Measurements from ENCODE around the gene ZDHHC14.

Gene ZDHHC14

GRCh38 chr6:157629220-157629619 is 248.2 kb downstream of the ZDHHC14 start:
- no peak overlapping the region for H3K27ac ChIP-seq (ENCODE audit: low read depth, low read length)
- no peaks in the 10 kb centered on the region for H3K27me3 ChIP-seq (ENCODE audit: insufficient read depth, low read length)
- no peak overlapping the region for H3K4me3 ChIP-seq (ENCODE audit: low read depth, low read length)
- H3K79me2 ChIP-seq (ENCODE audit: control insufficient read depth, insufficient read depth, low read length, unreplicated experiment) = no peaks in the 10 kb centered on the region
- H2AFZ ChIP-seq (ENCODE audit: low read length, unreplicated experiment) = no peak overlapping the region
- no peaks in the 10 kb centered on the region for H3K36me3 ChIP-seq (ENCODE audit: insufficient read depth, low read length)
- H3K4me1 ChIP-seq (ENCODE audit: control insufficient read depth, insufficient read depth, low read length, unreplicated experiment) = peaks cover 8% of the 10 kb centered on the region

- Histone ChIP-seq H2AFZ (ENCODE audit: low read length, unreplicated experiment) (no peak overlapping the region), H3K27ac (ENCODE audit: low read depth, low read length) (no peak overlapping the region), H3K27me3 (ENCODE audit: insufficient read depth, low read length) (no peaks in the 10 kb centered on the region), H3K4me3 (ENCODE audit: low read depth, low read length) (no peak overlapping the region), H3K36me3 (ENCODE audit: insufficient read depth, low read length) (no peaks in the 10 kb centered on the region), H3K4me1 (ENCODE audit: control insufficient read depth, insufficient read depth, low read length, unreplicated experiment) (peaks cover 8% of the 10 kb centered on the region), H3K79me2 (ENCODE audit: control insufficient read depth, insufficient read depth, low read length, unreplicated experiment) (no peaks in the 10 kb centered on the region)
Measured at GRCh38 chr6:157630463-157631080, 249.6 kb downstream of the ZDHHC14 start.

GRCh38 chr6:157631412-157631811 is 250.4 kb downstream of the ZDHHC14 start:
- H3K4me1 ChIP-seq (ENCODE audit: control insufficient read depth, insufficient read depth, low read length, unreplicated experiment) = peaks cover 8% of the 10 kb centered on the region
- H2AFZ ChIP-seq (ENCODE audit: low read length, unreplicated experiment) = no peak overlapping the region
- no peaks in the 10 kb centered on the region for H3K36me3 ChIP-seq (ENCODE audit: insufficient read depth, low read length)
- H3K79me2 ChIP-seq (ENCODE audit: control insufficient read depth, insufficient read depth, low read length, unreplicated experiment) = no peaks in the 10 kb centered on the region
- no peak overlapping the region for H3K4me3 ChIP-seq (ENCODE audit: low read depth, low read length)
- H3K27me3 ChIP-seq (ENCODE audit: insufficient read depth, low read length) = no peaks in the 10 kb centered on the region
- H3K27ac ChIP-seq (ENCODE audit: low read depth, low read length) = no peak overlapping the region

GRCh38 chr6:157631838-157632614 is 251.0 kb downstream of the ZDHHC14 start:
- no peaks in the 10 kb centered on the region for H3K27me3 ChIP-seq (ENCODE audit: insufficient read depth, low read length)
- H3K4me3 ChIP-seq (ENCODE audit: low read depth, low read length) = no peak overlapping the region
- no peaks in the 10 kb centered on the region for H3K79me2 ChIP-seq (ENCODE audit: control insufficient read depth, insufficient read depth, low read length, unreplicated experiment)
- H3K36me3 ChIP-seq (ENCODE audit: insufficient read depth, low read length) = no peaks in the 10 kb centered on the region
- H3K27ac ChIP-seq (ENCODE audit: low read depth, low read length) = no peak overlapping the region
- H3K4me1 ChIP-seq (ENCODE audit: control insufficient read depth, insufficient read depth, low read length, unreplicated experiment) = peaks cover 8% of the 10 kb centered on the region
- no peak overlapping the region for H2AFZ ChIP-seq (ENCODE audit: low read length, unreplicated experiment)

GRCh38 chr6:157632821-157633220 is 251.8 kb downstream of the ZDHHC14 start:
- Histone ChIP-seq H3K4me1 (ENCODE audit: control insufficient read depth, insufficient read depth, low read length, unreplicated experiment) (peaks cover 8% of the 10 kb centered on the region), H3K27me3 (ENCODE audit: insufficient read depth, low read length) (no peaks in the 10 kb centered on the region), H3K79me2 (ENCODE audit: control insufficient read depth, insufficient read depth, low read length, unreplicated experiment) (no peaks in the 10 kb centered on the region), H3K27ac (ENCODE audit: low read depth, low read length) (no peak overlapping the region), H3K4me3 (ENCODE audit: low read depth, low read length) (no peak overlapping the region), H2AFZ (ENCODE audit: low read length, unreplicated experiment) (no peak overlapping the region), H3K36me3 (ENCODE audit: insufficient read depth, low read length) (no peaks in the 10 kb centered on the region)

- no peaks in the 10 kb centered on the region for H3K36me3 ChIP-seq (ENCODE audit: insufficient read depth, low read length)
Measured at GRCh38 chr6:157634546-157634945, 253.6 kb downstream of the ZDHHC14 start.

GRCh38 chr6:157635388-157636244 is 254.6 kb downstream of the ZDHHC14 start:
- Histone ChIP-seq H3K36me3 (ENCODE audit: insufficient read depth, low read length) (no peaks in the 10 kb centered on the region), H3K27ac (ENCODE audit: low read depth, low read length) (no peak overlapping the region), H3K79me2 (ENCODE audit: control insufficient read depth, insufficient read depth, low read length, unreplicated experiment) (no peaks in the 10 kb centered on the region), H3K27me3 (ENCODE audit: insufficient read depth, low read length) (no peaks in the 10 kb centered on the region), H3K4me3 (ENCODE audit: low read depth, low read length) (no peak overlapping the region), H3K4me1 (ENCODE audit: control insufficient read depth, insufficient read depth, low read length, unreplicated experiment) (peaks cover 8% of the 10 kb centered on the region), H2AFZ (ENCODE audit: low read length, unreplicated experiment) (no peak overlapping the region)

More at GRCh38 chr6:157634546-157634945, 253.6 kb downstream of the ZDHHC14 start:
- Histone ChIP-seq H2AFZ (ENCODE audit: low read length, unreplicated experiment) (no peak overlapping the region), H3K4me1 (ENCODE audit: control insufficient read depth, insufficient read depth, low read length, unreplicated experiment) (peaks cover 8% of the 10 kb centered on the region), H3K4me3 (ENCODE audit: low read depth, low read length) (no peak overlapping the region), H3K27ac (ENCODE audit: low read depth, low read length) (no peak overlapping the region), H3K27me3 (ENCODE audit: insufficient read depth, low read length) (no peaks in the 10 kb centered on the region), H3K79me2 (ENCODE audit: control insufficient read depth, insufficient read depth, low read length, unreplicated experiment) (no peaks in the 10 kb centered on the region)

- Histone ChIP-seq H3K4me3 (ENCODE audit: low read depth, low read length) (no peak overlapping the region), H3K79me2 (ENCODE audit: control insufficient read depth, insufficient read depth, low read length, unreplicated experiment) (no peaks in the 10 kb centered on the region), H3K27me3 (ENCODE audit: insufficient read depth, low read length) (no peaks in the 10 kb centered on the region), H2AFZ (ENCODE audit: low read length, unreplicated experiment) (no peak overlapping the region), H3K36me3 (ENCODE audit: insufficient read depth, low read length) (no peaks in the 10 kb centered on the region), H3K4me1 (ENCODE audit: control insufficient read depth, insufficient read depth, low read length, unreplicated experiment) (peaks cover 7% of the 10 kb centered on the region), H3K27ac (ENCODE audit: low read depth, low read length) (no peak overlapping the region)
Measured at GRCh38 chr6:157637516-157637915, 256.5 kb downstream of the ZDHHC14 start.

GRCh38 chr6:157637941-157638662 is 257.1 kb downstream of the ZDHHC14 start:
- Histone ChIP-seq H3K36me3 (ENCODE audit: insufficient read depth, low read length) (no peaks in the 10 kb centered on the region), H3K27me3 (ENCODE audit: insufficient read depth, low read length) (no peaks in the 10 kb centered on the region), H2AFZ (ENCODE audit: low read length, unreplicated experiment) (no peak overlapping the region), H3K79me2 (ENCODE audit: control insufficient read depth, insufficient read depth, low read length, unreplicated experiment) (no peaks in the 10 kb centered on the region), H3K4me1 (ENCODE audit: control insufficient read depth, insufficient read depth, low read length, unreplicated experiment) (peaks cover 2% of the 10 kb centered on the region), H3K4me3 (ENCODE audit: low read depth, low read length) (no peak overlapping the region), H3K27ac (ENCODE audit: low read depth, low read length) (no peak overlapping the region)

GRCh38 chr6:157638779-157639178 is 257.8 kb downstream of the ZDHHC14 start:
- H3K27ac ChIP-seq (ENCODE audit: low read depth, low read length) = no peak overlapping the region

More at GRCh38 chr6:157638779-157639178, 257.8 kb downstream of the ZDHHC14 start:
- Histone ChIP-seq H3K27me3 (ENCODE audit: insufficient read depth, low read length) (no peaks in the 10 kb centered on the region), H3K4me1 (ENCODE audit: control insufficient read depth, insufficient read depth, low read length, unreplicated experiment) (no peaks in the 10 kb centered on the region), H2AFZ (ENCODE audit: low read length, unreplicated experiment) (no peak overlapping the region), H3K36me3 (ENCODE audit: insufficient read depth, low read length) (no peaks in the 10 kb centered on the region), H3K79me2 (ENCODE audit: control insufficient read depth, insufficient read depth, low read length, unreplicated experiment) (no peaks in the 10 kb centered on the region), H3K4me3 (ENCODE audit: low read depth, low read length) (no peak overlapping the region)

Measured in ACC112 (cell line).